NCI-H187 treated with DMSO at 0.1 percent for 48 hours (cell line): Measurements from ENCODE around the gene RPTOR.
"Not testable (repeated sequence)": the region's sequence is repeated elsewhere in the genome, so short reads cannot be mapped to it uniquely, and the experiment has no call there.

Experiments used
- DNase-seq: peaks from one replicate; lab custom pipeline; 2025; lab: John Stamatoyannopoulos, UW

Gene RPTOR

DNA sequence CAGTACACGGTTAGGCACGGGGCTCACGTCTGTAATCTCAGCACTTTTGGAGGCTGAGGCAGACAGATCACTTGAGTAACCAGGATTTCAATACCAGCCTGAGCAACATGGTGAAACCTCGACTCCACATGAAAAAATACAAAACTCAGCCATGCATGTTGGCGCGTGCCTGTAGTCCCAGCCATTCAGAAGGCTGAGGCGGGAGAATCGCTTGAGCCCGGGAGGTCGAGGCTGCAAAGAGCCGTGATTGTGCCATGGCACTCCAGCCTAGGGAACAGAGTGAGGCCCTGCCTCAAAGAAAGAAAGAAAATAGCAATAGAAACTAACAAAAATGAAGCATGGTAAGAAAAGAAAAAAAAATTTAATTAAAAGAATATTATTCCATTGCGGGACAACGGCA is 319.0 kb downstream of the RPTOR start:
- DNase-seq: no peak

DNA sequence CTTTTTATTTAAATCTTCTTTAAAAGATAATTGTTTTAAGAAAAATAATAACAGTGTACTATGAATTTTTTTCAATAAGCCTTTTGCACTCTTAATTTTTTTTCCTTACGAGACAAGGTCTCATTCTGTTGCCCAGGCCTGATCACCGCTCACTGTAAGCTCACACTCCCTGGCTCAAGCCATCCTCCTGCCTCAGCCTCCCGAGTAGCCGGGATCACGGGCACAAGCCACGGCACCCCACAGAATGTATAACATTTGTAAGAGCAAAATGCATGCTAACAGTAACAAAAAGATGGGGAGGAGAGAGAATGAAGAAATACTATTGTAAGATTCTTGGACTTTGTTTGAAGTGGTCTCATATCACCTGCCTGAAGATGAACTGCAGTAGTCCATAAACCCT is 320.1 kb downstream of the RPTOR start:
- DNase-seq: no peak

DNA sequence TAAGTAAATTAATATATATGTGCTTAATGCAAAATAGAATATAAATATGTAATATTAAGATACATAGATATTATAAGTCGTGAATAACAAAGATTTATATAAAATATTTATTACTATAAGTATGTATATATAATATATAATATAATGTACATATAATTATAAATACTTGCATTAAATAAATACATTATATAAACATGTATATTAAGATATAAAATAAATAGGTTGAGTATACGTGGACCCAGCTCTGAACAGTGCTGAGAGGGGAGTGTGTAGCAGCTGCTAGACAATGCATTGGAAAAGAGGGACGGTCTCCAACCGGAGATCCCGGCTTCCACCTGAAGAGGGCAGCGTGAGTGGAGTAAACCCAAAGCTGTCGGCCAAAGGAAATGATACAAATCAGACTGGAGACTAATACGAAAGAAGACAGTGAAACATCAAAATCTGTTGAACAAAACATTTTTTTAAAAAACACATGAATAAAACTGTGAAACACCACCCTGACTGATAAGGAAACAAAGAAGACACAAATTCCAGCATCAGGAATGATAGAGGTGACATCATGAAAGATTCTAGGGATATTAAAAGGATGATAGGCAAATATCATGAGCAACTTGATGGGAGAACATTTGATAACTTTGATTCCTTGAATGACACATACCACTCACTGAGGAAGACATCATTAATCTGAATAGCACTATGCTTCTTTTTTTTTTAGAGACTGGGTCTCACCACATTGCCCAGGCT is 321.6 kb downstream of the RPTOR start:
- peak; percentile 31 for DNase-seq

DNA sequence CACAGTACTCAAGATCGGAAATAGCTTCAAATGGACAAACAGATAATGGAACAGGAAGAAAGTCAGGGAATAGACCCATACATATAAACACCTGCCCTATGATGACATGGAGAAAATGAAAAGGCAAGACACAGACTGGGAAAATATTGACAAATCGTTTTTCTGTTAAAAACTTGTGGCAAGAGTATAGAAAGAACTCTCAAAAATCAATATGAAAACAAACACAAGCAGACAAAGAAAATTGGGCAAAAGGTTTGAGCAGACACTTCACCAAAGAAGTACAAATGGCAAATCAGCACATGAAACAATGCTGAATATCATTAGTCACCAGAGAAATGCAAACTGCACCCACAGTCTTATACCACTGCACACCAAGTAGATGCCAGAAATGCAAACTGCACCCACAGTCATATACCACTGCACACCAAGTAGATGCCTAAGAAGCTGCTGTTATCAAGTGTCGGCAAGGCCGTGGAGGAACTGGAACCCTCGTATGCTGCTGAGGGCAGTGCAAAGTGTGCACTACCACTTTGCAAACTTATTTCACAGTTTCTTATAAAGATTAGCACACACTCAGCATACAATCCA is 323.5 kb downstream of the RPTOR start:
- no peak for DNase-seq

DNA sequence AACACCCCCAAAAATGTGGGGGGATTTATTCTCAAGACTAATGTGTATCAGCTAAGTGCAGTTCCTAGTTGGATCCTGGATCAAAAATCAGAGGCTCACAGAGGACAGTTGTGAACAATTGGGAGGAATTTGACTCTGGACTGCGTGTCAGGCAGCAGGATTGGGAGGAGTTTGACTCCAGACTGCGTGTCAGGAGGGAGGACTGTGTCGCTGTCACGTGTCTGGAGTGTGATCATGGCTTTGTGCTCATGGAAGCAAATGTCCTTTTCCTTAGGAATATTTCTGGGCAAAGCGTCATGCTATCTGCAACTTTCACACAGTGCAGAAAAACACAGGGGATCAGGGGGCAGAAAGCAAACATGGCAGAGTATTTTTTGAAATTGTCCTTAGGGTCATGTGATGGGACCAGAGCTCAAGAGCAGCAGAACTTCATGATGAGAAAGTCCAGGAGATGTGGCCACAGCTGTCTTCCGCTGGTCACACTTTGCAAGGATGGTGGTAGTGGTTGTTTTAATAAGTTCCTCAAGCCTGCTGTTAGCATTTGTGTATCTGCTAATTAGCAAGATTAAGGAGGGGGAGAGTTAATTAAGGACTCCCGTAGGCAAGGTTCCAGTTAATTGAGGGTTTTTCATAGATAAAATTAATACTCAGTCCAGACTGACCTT is 325.0 kb downstream of the RPTOR start:
- DNase-seq: no peak

DNA sequence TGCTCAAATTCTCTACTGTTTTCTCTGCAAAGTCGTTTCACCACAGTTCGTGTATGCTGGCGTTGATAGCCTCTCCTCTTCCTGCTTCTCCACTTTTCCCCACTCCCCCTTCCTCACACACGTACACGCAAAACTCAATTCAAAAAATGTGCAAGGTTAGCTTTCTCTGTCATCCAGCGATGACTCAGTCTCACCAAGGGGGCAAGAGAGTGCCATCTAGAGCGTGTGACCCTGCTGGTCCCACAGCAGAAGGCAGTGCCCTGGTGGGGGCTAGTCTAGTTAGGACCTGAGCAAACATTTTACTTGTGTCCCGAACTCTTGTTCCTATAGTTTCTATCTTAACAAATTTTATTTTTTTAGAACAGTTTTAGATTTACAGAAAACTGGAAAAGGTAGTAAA is 325.8 kb downstream of the RPTOR start:
- DNase-seq: no peak

DNA sequence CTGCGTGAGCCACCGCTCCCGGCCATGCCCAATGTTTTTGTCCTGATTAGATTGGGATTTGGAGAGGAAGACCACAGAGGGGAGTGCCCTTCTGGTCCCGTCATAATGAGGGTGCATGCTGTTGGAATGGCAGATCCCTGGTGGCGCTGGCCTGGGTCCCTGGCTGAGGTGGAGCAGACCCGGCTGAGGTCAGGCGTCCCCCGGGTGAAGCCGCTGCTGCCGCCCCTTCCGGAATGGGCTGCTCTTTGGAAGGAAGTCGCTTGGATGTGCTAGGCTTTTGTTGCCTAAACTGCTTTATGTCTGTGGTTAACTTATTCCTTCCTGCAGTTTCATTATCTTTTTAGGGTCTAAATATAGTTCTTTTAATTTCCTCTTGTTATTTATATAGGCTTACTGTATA is 326.7 kb downstream of the RPTOR start:
- DNase-seq: no peak

DNA sequence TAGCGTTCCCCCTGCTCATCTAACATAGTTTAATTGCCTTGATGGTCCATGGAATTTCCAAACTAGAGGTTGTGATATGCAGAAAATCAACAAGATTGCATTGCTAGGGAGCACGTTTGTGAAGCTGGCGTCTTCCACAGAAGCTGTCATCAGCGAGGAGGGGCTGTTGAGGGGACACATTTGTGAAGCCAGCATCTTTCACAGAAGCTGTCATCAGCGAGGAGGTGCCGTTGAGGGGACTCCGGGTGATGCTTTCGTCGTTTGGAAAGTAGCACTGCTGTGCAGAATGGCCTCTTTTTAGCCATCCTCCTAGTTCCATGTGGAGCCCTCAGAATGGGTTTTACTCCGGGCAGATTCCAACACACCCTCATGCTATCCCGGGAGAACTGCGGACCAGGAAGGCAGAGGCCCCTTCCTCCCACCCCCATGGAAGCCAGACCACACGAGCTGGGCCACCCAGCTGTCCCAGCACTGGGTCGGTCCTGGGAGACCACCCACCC is 327.4 kb downstream of the RPTOR start:
- no peak for DNase-seq

DNA sequence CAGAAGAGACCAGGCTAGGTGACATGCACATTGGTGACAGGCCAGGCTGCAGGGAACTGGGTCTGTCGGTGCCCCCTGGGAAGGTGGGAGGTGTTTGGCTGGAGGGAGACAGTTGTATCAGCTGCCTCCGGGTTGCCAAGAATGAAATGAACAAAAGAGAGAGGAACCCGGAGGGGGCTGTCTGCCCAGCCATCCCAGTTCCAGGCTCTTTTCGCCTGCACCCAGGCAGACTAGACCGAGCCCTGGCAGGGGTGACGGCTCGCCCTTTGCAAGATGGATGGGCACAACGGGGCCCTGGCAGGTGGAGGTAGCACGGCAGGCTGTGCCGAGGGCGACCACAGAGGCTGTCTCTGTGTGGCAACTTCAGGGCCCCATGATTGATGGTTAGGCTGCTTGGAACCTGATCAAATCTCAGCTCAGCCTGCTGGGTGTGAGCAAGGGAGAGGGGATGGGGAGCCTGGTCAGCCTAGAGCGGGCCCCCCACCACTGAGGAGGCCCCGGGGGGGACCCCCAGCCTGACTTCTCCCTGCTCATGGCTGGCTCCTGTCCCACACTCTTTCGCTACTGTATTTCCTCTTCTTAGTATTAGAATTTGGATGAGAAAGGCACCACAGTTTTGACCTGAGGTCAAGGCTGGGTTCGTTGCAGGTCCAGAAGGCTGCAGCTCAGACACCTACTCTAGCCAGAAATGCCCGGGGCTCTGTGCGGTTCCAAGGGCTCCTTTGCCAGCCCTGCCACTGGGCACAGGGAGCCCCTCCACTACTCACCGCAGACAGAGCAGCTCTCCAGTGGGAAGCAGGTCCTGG is 328.1 kb downstream of the RPTOR start:
- DNase-seq: no peak

DNA sequence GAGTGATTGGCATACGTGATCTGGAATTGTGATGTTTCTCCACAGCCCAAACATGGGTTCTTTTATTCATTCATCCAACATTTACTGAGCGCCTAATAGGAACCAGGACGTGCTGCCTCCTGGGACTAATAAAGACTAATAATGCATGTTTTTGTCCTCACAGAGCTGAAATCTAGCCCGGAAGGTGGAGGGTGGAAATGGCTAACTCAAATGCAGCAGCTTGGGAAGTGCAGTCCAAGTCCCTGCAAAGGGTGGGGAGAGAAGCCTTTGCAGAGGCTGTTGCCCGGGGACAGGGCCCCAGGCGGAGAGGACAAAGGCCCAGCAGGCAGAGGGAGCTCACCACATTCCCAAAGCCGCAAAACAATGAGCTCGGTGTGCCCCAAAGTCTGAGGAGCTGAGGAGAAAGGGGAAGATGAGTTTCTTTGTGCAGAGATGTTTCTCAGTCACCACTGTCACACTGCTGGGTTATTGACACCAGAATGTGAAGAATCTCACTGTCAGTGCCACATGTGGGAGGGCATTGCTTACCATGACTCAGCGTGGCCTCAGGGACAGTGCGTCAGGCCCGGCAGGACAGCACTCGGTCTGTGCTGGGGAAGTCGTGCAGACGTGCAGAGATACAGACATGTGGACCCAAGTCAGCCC is 328.8 kb downstream of the RPTOR start:
- DNase-seq: no peak

DNA sequence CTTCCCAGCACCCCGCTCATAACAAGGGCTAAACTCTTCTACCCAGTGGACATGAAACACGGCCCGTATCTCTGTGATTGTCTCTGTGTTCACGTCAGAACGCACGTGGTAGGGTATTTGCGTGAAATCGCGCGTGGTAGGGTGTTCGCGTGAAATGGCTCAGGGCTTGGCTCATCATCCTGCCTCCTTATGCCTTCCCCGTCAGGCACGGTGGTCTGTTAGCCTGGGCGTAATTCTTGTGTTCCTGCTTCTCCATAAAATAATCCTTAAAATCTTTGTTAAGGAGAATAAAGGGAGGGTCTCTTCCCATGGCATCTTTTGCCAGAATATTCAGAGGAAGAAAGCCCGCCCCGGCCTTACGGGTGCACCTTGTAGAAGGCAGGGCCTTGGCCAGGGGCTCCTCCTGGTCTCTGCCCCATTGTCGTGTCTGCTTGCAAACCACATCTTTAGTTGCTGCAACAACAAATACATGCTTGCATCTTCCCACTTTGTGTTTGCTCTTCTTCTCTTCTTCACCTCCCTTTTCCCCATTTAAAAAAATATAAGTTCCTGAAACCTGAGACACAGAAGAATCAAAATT is 330.3 kb downstream of the RPTOR start:
- no peak for DNase-seq

DNA sequence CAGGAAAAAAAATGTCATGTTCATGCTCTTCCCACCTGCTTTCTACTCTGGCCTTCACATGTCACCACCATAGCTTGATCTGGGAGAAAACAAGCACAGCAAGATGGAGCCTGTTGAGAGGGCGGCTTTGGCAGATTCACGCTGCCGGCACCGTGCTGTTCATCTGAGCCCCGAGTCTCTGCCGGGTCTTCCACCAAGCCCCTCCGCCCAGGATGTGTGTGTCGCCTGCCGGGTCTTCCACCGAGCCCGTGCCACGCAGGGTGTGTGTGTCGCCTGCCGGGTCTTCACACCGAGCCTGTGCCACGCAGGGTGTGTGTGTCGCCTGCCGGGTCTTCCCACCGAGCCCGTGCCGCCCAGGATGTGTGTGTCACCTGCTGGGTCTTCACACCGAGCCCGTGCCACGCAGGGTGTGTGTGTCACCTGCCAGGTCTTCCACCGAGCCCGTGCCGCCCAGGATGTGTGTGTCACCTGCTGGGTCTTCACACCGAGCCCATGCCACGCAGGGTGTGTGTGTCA is 330.9 kb downstream of the RPTOR start:
- DNase-seq: not testable (repeated sequence)

DNA sequence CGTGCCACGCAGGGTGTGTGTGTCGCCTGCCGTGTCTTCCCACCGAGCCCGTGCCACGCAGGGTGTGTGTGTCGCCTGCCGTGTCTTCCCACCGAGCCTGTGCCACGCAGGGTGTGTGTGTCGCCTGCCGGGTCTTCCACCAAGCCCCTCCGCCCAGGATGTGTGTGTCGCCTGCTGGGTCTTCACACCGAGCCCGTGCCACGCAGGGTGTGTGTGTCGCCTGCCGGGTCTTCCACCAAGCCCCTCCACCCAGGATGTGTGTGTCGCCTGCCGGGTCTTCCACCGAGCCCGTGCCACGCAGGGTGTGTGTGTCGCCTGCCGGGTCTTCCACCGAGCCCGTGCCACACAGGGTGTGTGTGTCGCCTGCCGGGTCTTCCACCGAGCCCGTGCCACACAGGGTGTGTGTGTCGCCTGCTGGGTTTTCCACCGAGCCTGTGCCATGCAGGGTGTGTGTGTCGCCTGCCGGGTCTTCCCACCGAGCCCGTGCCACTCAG is 331.9 kb downstream of the RPTOR start:
- DNase-seq: not testable (repeated sequence)

DNA sequence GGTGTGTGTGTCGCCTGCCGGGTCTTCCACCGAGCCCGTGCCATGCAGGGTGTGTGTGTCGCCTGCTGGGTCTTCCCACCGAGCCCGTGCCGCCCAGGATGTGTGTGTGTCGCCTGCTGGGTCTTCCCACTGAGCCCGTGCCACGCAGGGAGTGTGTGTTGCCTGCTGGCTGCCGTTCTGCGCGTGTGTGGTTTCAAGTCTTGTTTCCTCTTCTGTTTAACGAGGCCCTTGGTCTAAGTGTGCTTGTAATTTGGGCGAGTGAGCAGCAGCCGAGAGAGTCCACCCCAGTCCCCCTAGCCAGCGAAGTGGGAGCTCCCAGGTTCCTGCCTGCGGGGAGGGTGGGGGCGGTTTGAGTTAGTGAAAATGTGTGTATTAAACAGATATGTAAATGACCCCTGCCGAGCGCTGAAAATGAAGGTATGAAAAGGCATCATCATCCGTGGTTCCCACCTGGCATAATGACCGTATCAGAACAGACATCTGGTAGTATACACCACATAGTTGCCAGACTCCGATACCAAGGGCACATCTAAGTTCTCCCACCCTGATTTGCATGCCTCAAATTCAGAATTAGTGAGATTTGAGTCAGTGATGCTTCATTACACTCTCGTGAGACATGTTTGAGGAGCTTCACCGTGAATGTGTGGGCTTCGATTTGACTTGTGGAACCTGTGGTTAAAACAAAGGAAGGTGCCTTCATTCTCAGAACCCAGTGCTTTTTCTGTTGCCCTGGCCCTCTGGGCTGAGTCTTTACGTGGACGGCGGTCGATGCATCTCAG is 332.5 kb downstream of the RPTOR start:
- DNase-seq: no peak

DNA sequence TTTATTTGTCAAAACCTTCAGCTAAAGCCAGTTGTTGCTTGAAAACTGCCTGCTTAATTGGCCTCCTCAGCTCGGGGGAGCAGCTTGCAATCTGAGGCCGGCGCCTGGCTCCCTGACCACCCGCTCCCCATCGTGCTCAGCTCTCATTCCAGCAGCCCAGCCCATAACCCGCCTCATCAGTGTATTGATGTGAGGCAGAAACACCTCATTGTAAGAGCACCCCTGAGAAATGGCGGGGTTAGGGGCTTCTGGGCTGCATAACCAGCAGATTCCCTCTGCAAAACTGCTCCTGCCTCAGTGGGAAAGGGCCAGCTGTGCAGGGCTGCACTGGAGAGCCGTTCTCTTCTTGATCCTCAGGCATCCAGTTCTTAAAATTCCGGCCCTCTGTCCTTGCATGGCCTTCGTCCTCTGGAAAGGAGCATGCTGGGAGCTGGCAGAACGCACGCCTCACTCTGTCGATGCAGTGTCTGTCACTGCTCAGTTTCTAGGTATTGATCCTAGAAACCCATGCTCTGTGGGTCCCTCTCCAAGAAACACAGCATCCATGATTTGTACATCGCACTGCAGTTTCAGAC is 333.2 kb downstream of the RPTOR start:
- DNase-seq: no peak

DNA sequence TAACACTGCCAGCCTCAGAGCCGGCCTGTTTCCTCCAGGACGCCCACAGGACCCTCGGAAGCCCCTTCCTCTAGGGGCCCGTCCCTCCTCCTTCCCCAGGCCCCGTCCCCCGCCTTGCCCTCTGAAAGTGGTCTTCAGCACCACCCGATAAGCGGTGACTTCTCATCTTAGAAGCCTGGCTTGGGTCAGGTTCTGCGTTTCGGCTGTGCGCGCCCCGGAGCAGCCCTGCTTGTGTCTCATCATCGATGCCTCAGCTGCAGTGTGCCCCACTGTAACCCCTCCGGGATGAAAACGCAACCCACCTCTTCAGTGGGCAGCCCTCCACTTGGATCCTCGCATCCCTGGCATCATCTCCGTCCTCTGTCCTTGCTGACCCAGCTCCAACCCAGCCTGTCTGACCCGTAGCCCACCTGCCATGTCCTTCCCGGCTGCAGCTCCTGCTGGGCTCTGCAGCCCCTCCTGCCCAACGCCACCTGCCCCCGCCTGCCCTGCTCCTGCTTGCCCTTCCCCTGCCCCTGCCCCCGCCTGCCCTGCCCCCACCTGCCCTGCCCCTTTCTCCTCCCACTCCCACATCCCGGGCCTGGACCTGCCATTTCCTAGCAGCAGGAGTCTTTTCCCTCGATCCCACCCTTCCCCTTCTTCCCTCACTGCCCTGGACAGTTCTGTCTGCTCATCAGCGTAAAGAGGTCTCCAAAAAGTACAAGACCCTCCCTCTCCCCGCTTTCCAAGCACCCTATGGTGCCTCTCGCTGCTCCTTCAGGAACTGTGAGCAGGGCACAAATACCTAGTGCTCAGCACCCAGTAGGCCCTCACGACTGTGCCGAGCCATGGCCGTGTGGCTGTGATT is 334.5 kb downstream of the RPTOR start:
- no peak for DNase-seq

DNA sequence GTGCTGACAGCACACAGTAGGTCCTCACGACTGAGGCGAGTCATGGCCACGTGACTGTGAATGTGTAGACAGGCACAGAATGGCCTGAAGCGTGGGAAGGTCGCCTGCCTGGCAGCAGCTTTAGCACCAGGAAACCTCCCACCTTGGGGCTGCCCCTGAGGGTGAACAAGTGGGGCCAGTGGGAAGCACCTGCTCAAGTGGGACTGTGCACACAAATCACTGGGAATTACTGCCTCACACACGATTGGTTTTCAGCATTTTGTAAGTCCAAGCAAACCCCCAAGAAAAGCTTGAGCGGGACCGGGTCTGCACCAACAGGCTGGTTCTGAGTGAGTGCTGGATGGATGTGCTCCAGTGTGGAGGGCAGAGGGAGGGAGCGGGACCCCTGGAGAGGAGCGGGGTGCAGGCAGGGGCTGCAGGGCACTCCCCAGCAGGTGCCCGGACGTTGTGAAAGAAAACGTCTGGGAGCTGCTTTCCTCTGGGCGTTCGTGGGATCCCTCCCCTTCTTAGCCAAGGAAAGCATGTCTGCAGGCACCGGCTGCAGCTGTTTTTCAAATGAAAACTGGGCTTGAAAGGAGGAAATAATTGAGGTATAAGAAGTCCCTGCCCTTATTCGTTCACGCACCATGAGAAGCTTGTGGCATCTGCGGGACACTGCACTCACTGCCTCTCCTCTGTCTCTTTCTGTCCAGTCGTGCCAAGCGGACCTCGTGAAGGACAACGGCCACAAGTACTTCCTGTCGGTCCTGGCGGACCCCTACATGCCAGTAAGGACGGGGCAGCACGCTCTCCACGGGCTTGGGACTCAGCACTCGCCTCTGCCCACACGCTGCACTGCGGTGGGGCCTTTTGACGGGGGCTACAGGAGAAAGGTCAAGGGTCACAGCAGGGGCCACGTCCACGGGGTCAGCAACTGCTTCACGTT is 335.3 kb downstream of the RPTOR start:
- DNase-seq: no peak

DNA sequence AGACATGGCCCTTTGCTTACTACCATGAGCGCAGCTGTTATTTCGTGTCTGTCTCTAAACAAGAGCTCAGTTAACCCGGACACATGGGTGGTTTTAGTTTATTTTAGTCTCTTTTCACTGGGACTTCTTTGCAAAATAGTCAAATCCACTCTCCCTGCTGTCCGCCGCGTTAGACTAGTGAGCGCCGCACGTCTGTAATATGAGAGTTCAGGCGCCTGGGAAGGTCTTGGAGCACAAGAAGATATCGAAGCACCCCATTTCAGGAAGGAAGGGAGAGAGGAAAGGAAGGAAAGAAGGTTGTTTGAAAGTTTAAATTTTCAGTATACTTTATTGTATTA is 336.0 kb downstream of the RPTOR start:
- no peak for DNase-seq
